ENCODE measurements around the gene CNTNAP2.

Gene CNTNAP2

GRCh38 chr7:147048864-147049263 is 932.3 kb downstream of the CNTNAP2 start:
- CTCF ChIA-PET = no interaction called here
- POLR2A ChIA-PET = no interaction called here
- TF ChIP-seq SP1 (IDR thresholded peaks at IDR 0.05) (no peak), CTBP1 (IDR thresholded peaks at IDR 0.05; ENCODE audit: borderline replicate concordance) (no peak)
- DNase-seq (ENCODE audit: extremely low spot score) = no peak

GRCh38 chr7:147052818-147053217 is 936.2 kb downstream of the CNTNAP2 start:
- no peak for DNase-seq (ENCODE audit: extremely low spot score)
- no peak for TF ChIP-seq FOXM1 (IDR thresholded peaks at IDR 0.05; ENCODE audit: borderline replicate concordance)
- no peak for TF ChIP-seq FOXK2 (IDR thresholded peaks at IDR 0.05)
- TF ChIP-seq SP1 (IDR thresholded peaks at IDR 0.05) = no peak
- TF ChIP-seq L3MBTL2 (conservative IDR thresholded peaks at IDR 0.05) = no peak
- CTCF ChIA-PET = no interaction called here
- POLR2A ChIA-PET = no interaction called here

GRCh38 chr7:147053746-147054145 is 937.1 kb downstream of the CNTNAP2 start:
- TF ChIP-seq FOXM1 (IDR thresholded peaks at IDR 0.05; ENCODE audit: borderline replicate concordance) = no peak
- no peak for TF ChIP-seq FOXK2 (IDR thresholded peaks at IDR 0.05)
- TF ChIP-seq SP1 (IDR thresholded peaks at IDR 0.05) = no peak
- no peak for TF ChIP-seq ARNT (IDR thresholded peaks at IDR 0.05)
- no peak for TF ChIP-seq ELF4 (IDR thresholded peaks at IDR 0.05)
- no peak for TF ChIP-seq SUZ12 (IDR thresholded peaks at IDR 0.05)
- TF ChIP-seq FOXA1 (IDR thresholded peaks at IDR 0.05) = no peak
- no peak for TF ChIP-seq CTBP1 (IDR thresholded peaks at IDR 0.05; ENCODE audit: borderline replicate concordance)
- no peak for TF ChIP-seq L3MBTL2 (conservative IDR thresholded peaks at IDR 0.05)
- no peak for TF ChIP-seq PKNOX1 (IDR thresholded peaks at IDR 0.05)
- TF ChIP-seq NFRKB (IDR thresholded peaks at IDR 0.05) = no peak
- TF ChIP-seq BHLHE40 (IDR thresholded peaks at IDR 0.05; ENCODE audit: borderline replicate concordance) = no peak
- ChIA-PET CTCF (no interaction called here), POLR2A (no interaction called here)
- no peak for DNase-seq (ENCODE audit: extremely low spot score)

GRCh38 chr7:147060070-147060469 is 943.5 kb downstream of the CNTNAP2 start:
- TF ChIP-seq ZNF384 (IDR thresholded peaks at IDR 0.05) = no peak
- TF ChIP-seq FOXM1 (IDR thresholded peaks at IDR 0.05; ENCODE audit: borderline replicate concordance) = no peak
- TF ChIP-seq HDGF (IDR thresholded peaks at IDR 0.05; ENCODE audit: borderline replicate concordance) = no peak
- no peak for TF ChIP-seq LEF1 (IDR thresholded peaks at IDR 0.05; ENCODE audit: borderline replicate concordance)
- TF ChIP-seq BHLHE40 (IDR thresholded peaks at IDR 0.05; ENCODE audit: borderline replicate concordance) = no peak
- TF ChIP-seq TARDBP (IDR thresholded peaks at IDR 0.05) = no peak
- POLR2A ChIA-PET = no interaction called here
- CTCF ChIA-PET = no interaction called here
- DNase-seq (ENCODE audit: extremely low spot score) = no peak

DNA sequence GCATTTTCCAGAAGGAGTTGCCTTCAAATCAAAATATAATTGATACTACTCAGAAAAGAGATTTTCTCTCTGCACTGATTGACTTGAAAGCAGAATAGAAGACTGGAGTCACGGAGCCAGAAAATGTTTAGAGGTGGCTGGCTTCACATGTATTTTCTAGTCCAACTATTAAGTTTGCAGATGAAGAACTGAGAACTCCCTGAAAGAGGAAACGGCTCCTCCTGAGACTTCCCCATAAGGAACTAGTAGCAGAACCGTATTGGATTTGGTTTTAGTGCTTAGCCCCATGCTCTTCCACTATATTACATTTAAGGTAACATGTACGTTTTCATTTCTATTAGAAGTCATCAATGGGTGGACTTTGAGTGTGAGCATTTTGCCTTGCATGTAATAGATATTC is 946.3 kb downstream of the CNTNAP2 start:
- no peak for TF ChIP-seq ELF4 (IDR thresholded peaks at IDR 0.05)
- no peak for TF ChIP-seq FOXM1 (IDR thresholded peaks at IDR 0.05; ENCODE audit: borderline replicate concordance)
- TF ChIP-seq L3MBTL2 (conservative IDR thresholded peaks at IDR 0.05) = no peak
- TF ChIP-seq TARDBP (IDR thresholded peaks at IDR 0.05) = no peak
- no peak for TF ChIP-seq SUZ12 (IDR thresholded peaks at IDR 0.05)
- no peak for TF ChIP-seq HDGF (IDR thresholded peaks at IDR 0.05; ENCODE audit: borderline replicate concordance)
- no peak for TF ChIP-seq FOXA1 (IDR thresholded peaks at IDR 0.05)
- no peak for TF ChIP-seq LEF1 (IDR thresholded peaks at IDR 0.05; ENCODE audit: borderline replicate concordance)
- TF ChIP-seq FOXK2 (IDR thresholded peaks at IDR 0.05) = no peak
- TF ChIP-seq ARNT (IDR thresholded peaks at IDR 0.05) = no peak
- TF ChIP-seq SP1 (IDR thresholded peaks at IDR 0.05) = no peak
- TF ChIP-seq NFRKB (IDR thresholded peaks at IDR 0.05) = no peak
- POLR2A ChIA-PET = no interaction called here
- CTCF ChIA-PET = no interaction called here
- DNase-seq (ENCODE audit: extremely low spot score) = no peak

GRCh38 chr7:147068842-147069241 is 952.2 kb downstream of the CNTNAP2 start:
- TF ChIP-seq FOXM1 (IDR thresholded peaks at IDR 0.05; ENCODE audit: borderline replicate concordance) (no peak), PKNOX1 (IDR thresholded peaks at IDR 0.05) (no peak), SUZ12 (IDR thresholded peaks at IDR 0.05) (no peak), LEF1 (IDR thresholded peaks at IDR 0.05; ENCODE audit: borderline replicate concordance) (no peak), L3MBTL2 (conservative IDR thresholded peaks at IDR 0.05) (no peak), FOXA1 (IDR thresholded peaks at IDR 0.05) (no peak), SP1 (IDR thresholded peaks at IDR 0.05) (no peak), TARDBP (IDR thresholded peaks at IDR 0.05) (no peak), ARNT (IDR thresholded peaks at IDR 0.05) (no peak), BHLHE40 (IDR thresholded peaks at IDR 0.05; ENCODE audit: borderline replicate concordance) (no peak), FOXK2 (IDR thresholded peaks at IDR 0.05) (no peak), ZNF384 (IDR thresholded peaks at IDR 0.05) (no peak), ELF4 (IDR thresholded peaks at IDR 0.05) (no peak), HDGF (IDR thresholded peaks at IDR 0.05; ENCODE audit: borderline replicate concordance) (no peak), CTBP1 (IDR thresholded peaks at IDR 0.05; ENCODE audit: borderline replicate concordance) (no peak), NFRKB (IDR thresholded peaks at IDR 0.05) (no peak)
- ChIA-PET CTCF (no interaction called here), POLR2A (no interaction called here)
- DNase-seq (ENCODE audit: extremely low spot score) = no peak

- ChIA-PET CTCF (no interaction called here), POLR2A (no interaction called here)
- no peak for DNase-seq (ENCODE audit: extremely low spot score)
- TF ChIP-seq HDGF (IDR thresholded peaks at IDR 0.05; ENCODE audit: borderline replicate concordance) (no peak), ARNT (IDR thresholded peaks at IDR 0.05) (no peak), BHLHE40 (IDR thresholded peaks at IDR 0.05; ENCODE audit: borderline replicate concordance) (no peak)
These were observed 953.2 kb downstream of the CNTNAP2 start for GRCh38 chr7:147069771-147070170.

GRCh38 chr7:147070886-147071285 is 954.3 kb downstream of the CNTNAP2 start:
- CTCF ChIA-PET = no interaction called here
- TF ChIP-seq SP1 (IDR thresholded peaks at IDR 0.05) = no peak
- no peak for TF ChIP-seq HDGF (IDR thresholded peaks at IDR 0.05; ENCODE audit: borderline replicate concordance)
- no peak for TF ChIP-seq SUZ12 (IDR thresholded peaks at IDR 0.05)
- TF ChIP-seq ZNF384 (IDR thresholded peaks at IDR 0.05) = no peak
- TF ChIP-seq CTBP1 (IDR thresholded peaks at IDR 0.05; ENCODE audit: borderline replicate concordance) = no peak
- TF ChIP-seq PKNOX1 (IDR thresholded peaks at IDR 0.05) = no peak
- no peak for TF ChIP-seq BHLHE40 (IDR thresholded peaks at IDR 0.05; ENCODE audit: borderline replicate concordance)
- no peak for TF ChIP-seq L3MBTL2 (conservative IDR thresholded peaks at IDR 0.05)
- no peak for TF ChIP-seq LEF1 (IDR thresholded peaks at IDR 0.05; ENCODE audit: borderline replicate concordance)
- TF ChIP-seq TARDBP (IDR thresholded peaks at IDR 0.05) = no peak
- TF ChIP-seq ELF4 (IDR thresholded peaks at IDR 0.05) = no peak
- TF ChIP-seq FOXK2 (IDR thresholded peaks at IDR 0.05) = no peak
- TF ChIP-seq ARNT (IDR thresholded peaks at IDR 0.05) = no peak
- no peak for TF ChIP-seq FOXM1 (IDR thresholded peaks at IDR 0.05; ENCODE audit: borderline replicate concordance)
- TF ChIP-seq FOXA1 (IDR thresholded peaks at IDR 0.05) = no peak
- TF ChIP-seq NFRKB (IDR thresholded peaks at IDR 0.05) = no peak
- POLR2A ChIA-PET = no interaction called here
- DNase-seq (ENCODE audit: extremely low spot score) = no peak
